ENCODE measurements around the gene EMP1.

EMP1 gene

DNA sequence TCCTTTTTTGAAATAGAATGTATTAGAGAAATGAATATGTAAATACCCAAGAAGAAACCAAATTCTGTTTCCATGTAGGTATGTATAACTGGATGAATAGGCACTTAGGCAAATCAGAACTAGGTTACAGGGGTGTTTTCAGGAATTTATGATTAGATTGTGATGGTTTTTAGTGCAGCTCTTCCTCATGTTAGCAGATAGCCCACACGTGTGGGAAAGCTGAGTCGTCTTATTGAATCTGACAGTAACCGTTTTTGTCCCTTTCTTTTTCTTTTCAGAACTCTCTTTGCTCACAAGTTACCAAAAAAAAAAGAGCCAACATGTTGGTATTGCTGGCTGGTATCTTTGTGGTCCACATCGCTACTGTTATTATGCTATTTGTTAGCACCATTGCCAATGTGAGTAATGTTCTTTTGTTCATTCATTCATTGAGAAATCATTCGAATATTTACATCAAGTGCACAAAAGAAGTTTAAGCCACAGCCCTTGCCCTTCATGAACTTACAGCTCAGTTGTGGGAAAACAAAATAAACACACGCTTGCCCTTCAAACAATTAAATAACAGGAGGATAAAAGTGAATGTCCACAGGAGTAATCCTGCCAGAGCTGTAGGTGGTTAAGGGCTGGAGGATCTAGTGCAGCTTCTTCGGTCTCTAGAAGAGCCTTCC lies 14.8 kb downstream of the EMP1 start:
- peaks cover 7% of the 10 kb centered on the region for H3K79me1 ChIP-seq (ENCODE audit: low read length)
- no peak overlapping the region for H2BK120ac ChIP-seq (ENCODE audit: insufficient read depth, low read length, poor library complexity)
- H2BK5ac ChIP-seq (ENCODE audit: low read depth, low read length, poor library complexity), result no peak overlapping the region
- H3K36me3 ChIP-seq (ENCODE audit: control insufficient read depth in 1 of 2, insufficient read depth in 2 of 2, low read length in 2 of 2), result no peaks in the 10 kb centered on the region
- H3K27me3 ChIP-seq (ENCODE audit: insufficient read depth, low read length), result no peaks in the 10 kb centered on the region
- no CpG with 5 or more reads among the region's 7 CpGs for WGBS (ENCODE audit: extremely low coverage, insufficient coverage, insufficient read length)
- H4K91ac ChIP-seq (ENCODE audit: low read depth, low read length), result no peak overlapping the region
- no peak for DNase-seq
- H3K4ac ChIP-seq (ENCODE audit: low read depth, low read length), result no peak overlapping the region
- no peak overlapping the region for H3K14ac ChIP-seq (ENCODE audit: low read length)
- H2AK5ac ChIP-seq (ENCODE audit: low read length), result no peak overlapping the region
- H3K18ac ChIP-seq (ENCODE audit: low read length), result no peak overlapping the region
- H3K9me3 ChIP-seq (ENCODE audit: insufficient read depth, low read depth, low read length), result no peaks in the 10 kb centered on the region
- H4K12ac ChIP-seq (ENCODE audit: low read depth, low read length), result no peak overlapping the region
- peaks cover 1% of the 10 kb centered on the region for H3K79me2 ChIP-seq (ENCODE audit: control insufficient read depth, insufficient read depth, low read length, poor library complexity)
- H2AFZ ChIP-seq (ENCODE audit: insufficient read depth, low read length, poor library complexity), result no peak overlapping the region
- no peak overlapping the region for H3K27ac ChIP-seq (ENCODE audit: low read depth, low read length)
- H4K8ac ChIP-seq (ENCODE audit: low read depth, low read length), result no peak overlapping the region
- H3K4me2 ChIP-seq (ENCODE audit: low read length), result no peak overlapping the region
- peaks cover 11 to 16% of the 10 kb centered on the region in 2 experiments for H3K4me1 ChIP-seq (ENCODE audit: control insufficient read depth in 1 of 2, insufficient read depth in 2 of 2, low read length in 2 of 2)
- no peak overlapping the region for H2BK12ac ChIP-seq (ENCODE audit: low read length)
- no peak overlapping the region for H3K23ac ChIP-seq (ENCODE audit: low read length)
- H3K9ac ChIP-seq (ENCODE audit: low read length), result no peak overlapping the region
- H3K4me3 ChIP-seq (ENCODE audit: low read depth, low read length), result no peak overlapping the region

- Histone ChIP-seq H2BK120ac (ENCODE audit: insufficient read depth, low read length, poor library complexity) (no peak overlapping the region), H3K79me1 (ENCODE audit: low read length) (peaks cover 5% of the 10 kb centered on the region), H3K9ac (ENCODE audit: low read length) (no peak overlapping the region), H3K79me2 (ENCODE audit: control insufficient read depth, insufficient read depth, low read length, poor library complexity) (peaks cover 1% of the 10 kb centered on the region), H2BK5ac (ENCODE audit: low read depth, low read length, poor library complexity) (no peak overlapping the region), H3K18ac (ENCODE audit: low read length) (no peak overlapping the region), H3K36me3 (ENCODE audit: control insufficient read depth in 1 of 2, insufficient read depth in 2 of 2, low read length in 2 of 2) (no peaks in the 10 kb centered on the region), H4K12ac (ENCODE audit: low read depth, low read length) (no peak overlapping the region), H3K9me3 (ENCODE audit: insufficient read depth, low read depth, low read length) (no peaks in the 10 kb centered on the region), H3K4ac (ENCODE audit: low read depth, low read length) (no peak overlapping the region), H4K91ac (ENCODE audit: low read depth, low read length) (no peak overlapping the region), H3K4me2 (ENCODE audit: low read length) (no peak overlapping the region), H3K27me3 (ENCODE audit: insufficient read depth, low read length) (no peaks in the 10 kb centered on the region), H4K8ac (ENCODE audit: low read depth, low read length) (peak overlapping the region; percentile 3), H2BK12ac (ENCODE audit: low read length) (peak overlapping the region; percentile 13), H3K23ac (ENCODE audit: low read length) (no peak overlapping the region), H3K4me3 (ENCODE audit: low read depth, low read length) (no peak overlapping the region), H2AFZ (ENCODE audit: insufficient read depth, low read length, poor library complexity) (peak overlapping the region; percentile 53), H3K14ac (ENCODE audit: low read length) (no peak overlapping the region), H2AK5ac (ENCODE audit: low read length) (no peak overlapping the region), H3K27ac (ENCODE audit: low read depth, low read length) (no peak overlapping the region), H3K4me1 (ENCODE audit: control insufficient read depth in 1 of 2, insufficient read depth in 2 of 2, low read length in 2 of 2) (peaks cover 9 to 13% of the 10 kb centered on the region in 2 experiments)
- no CpG with 5 or more reads among the region's 8 CpGs for WGBS (ENCODE audit: extremely low coverage, insufficient coverage, insufficient read length)
- peak; percentile 65 to 91 for DNase-seq
These were observed 15.5 kb downstream of the EMP1 start for GRCh38 chr12:13211859-13212664.

DNA sequence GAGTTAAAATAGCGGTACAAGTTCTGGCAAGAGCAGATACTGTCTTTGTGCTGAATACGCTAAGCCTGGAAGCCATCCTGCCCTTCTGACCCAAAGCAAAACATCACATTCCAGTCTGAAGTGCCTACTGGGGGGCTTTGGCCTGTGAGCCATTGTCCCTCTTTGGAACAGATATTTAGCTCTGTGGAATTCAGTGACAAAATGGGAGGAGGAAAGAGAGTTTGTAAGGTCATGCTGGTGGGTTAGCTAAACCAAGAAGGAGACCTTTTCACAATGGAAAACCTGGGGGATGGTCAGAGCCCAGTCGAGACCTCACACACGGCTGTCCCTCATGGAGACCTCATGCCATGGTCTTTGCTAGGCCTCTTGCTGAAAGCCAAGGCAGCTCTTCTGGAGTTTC lies 18.5 kb downstream of the EMP1 start:
- no peak overlapping the region for H4K12ac ChIP-seq (ENCODE audit: low read depth, low read length)
- H2AK5ac ChIP-seq (ENCODE audit: low read length), result no peak overlapping the region
- no peak overlapping the region for H2BK120ac ChIP-seq (ENCODE audit: insufficient read depth, low read length, poor library complexity)
- H4K91ac ChIP-seq (ENCODE audit: low read depth, low read length), result no peak overlapping the region
- no peak overlapping the region for H2BK12ac ChIP-seq (ENCODE audit: low read length)
- no peaks in the 10 kb centered on the region for H3K9me3 ChIP-seq (ENCODE audit: insufficient read depth, low read depth, low read length)
- no peak overlapping the region for H3K4ac ChIP-seq (ENCODE audit: low read depth, low read length)
- peaks cover 3 to 5% of the 10 kb centered on the region in 2 experiments for H3K4me1 ChIP-seq (ENCODE audit: control insufficient read depth in 1 of 2, insufficient read depth in 2 of 2, low read length in 2 of 2)
- no peak overlapping the region for H4K8ac ChIP-seq (ENCODE audit: low read depth, low read length)
- no peak overlapping the region for H3K9ac ChIP-seq (ENCODE audit: low read length)
- no peak overlapping the region for H2AFZ ChIP-seq (ENCODE audit: insufficient read depth, low read length, poor library complexity)
- H3K27me3 ChIP-seq (ENCODE audit: insufficient read depth, low read length), result no peaks in the 10 kb centered on the region
- no peak overlapping the region for H3K14ac ChIP-seq (ENCODE audit: low read length)
- no peaks in the 10 kb centered on the region for H3K36me3 ChIP-seq (ENCODE audit: control insufficient read depth in 1 of 2, insufficient read depth in 2 of 2, low read length in 2 of 2)
- no peak overlapping the region for H3K27ac ChIP-seq (ENCODE audit: low read depth, low read length)
- no peak for DNase-seq
- H2BK5ac ChIP-seq (ENCODE audit: low read depth, low read length, poor library complexity), result no peak overlapping the region
- no peaks in the 10 kb centered on the region for H3K79me1 ChIP-seq (ENCODE audit: low read length)
- no peak overlapping the region for H3K23ac ChIP-seq (ENCODE audit: low read length)
- no peak overlapping the region for H3K18ac ChIP-seq (ENCODE audit: low read length)
- no CpG with 5 or more reads among the region's 4 CpGs for whole genome bisulfite sequencing (ENCODE audit: extremely low coverage, insufficient coverage, insufficient read length)
- H3K4me2 ChIP-seq (ENCODE audit: low read length), result no peak overlapping the region
- H3K4me3 ChIP-seq (ENCODE audit: low read depth, low read length), result no peak overlapping the region
- H3K79me2 ChIP-seq (ENCODE audit: control insufficient read depth, insufficient read depth, low read length, poor library complexity), result no peaks in the 10 kb centered on the region

DNA sequence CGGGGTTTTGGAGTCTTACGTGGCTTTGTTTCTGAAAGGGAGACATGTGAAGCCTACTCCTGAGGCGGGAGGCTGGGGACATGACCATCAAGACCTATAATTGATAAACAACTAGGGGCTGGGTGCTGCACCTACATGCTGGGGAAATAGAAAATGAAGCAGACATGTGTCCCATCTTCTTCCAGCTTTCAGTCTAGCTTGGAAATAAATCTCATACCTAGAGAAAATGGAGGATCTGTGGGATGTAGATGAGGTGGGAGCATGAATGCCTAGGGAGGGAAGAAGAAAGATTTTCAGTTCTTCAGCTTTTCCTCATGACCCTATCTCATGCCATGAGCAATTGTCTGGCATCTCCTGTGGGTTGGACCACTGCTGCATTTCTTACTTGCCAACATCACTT lies 22.1 kb downstream of the EMP1 start:
- no peak overlapping the region for H2AK5ac ChIP-seq (ENCODE audit: low read length)
- H2BK5ac ChIP-seq (ENCODE audit: low read depth, low read length, poor library complexity), result no peak overlapping the region
- H2BK120ac ChIP-seq (ENCODE audit: insufficient read depth, low read length, poor library complexity), result no peak overlapping the region
- H2BK12ac ChIP-seq (ENCODE audit: low read length), result no peak overlapping the region
- no peak overlapping the region for H2AFZ ChIP-seq (ENCODE audit: insufficient read depth, low read length, poor library complexity)
- no peak overlapping the region for H4K91ac ChIP-seq (ENCODE audit: low read depth, low read length)
- no peak overlapping the region for H3K14ac ChIP-seq (ENCODE audit: low read length)
- H3K4me1 ChIP-seq (ENCODE audit: control insufficient read depth in 1 of 2, insufficient read depth in 2 of 2, low read length in 2 of 2), result peaks cover 5% of the 10 kb centered on the region in 2 experiments
- no peak overlapping the region for H3K18ac ChIP-seq (ENCODE audit: low read length)
- no peaks in the 10 kb centered on the region for H3K79me2 ChIP-seq (ENCODE audit: control insufficient read depth, insufficient read depth, low read length, poor library complexity)
- H3K4me2 ChIP-seq (ENCODE audit: low read length), result no peak overlapping the region
- H3K23ac ChIP-seq (ENCODE audit: low read length), result no peak overlapping the region
- H3K4ac ChIP-seq (ENCODE audit: low read depth, low read length), result no peak overlapping the region
- DNase-seq, result no peak
- H3K9ac ChIP-seq (ENCODE audit: low read length), result no peak overlapping the region
- H4K12ac ChIP-seq (ENCODE audit: low read depth, low read length), result no peak overlapping the region
- no peaks in the 10 kb centered on the region for H3K79me1 ChIP-seq (ENCODE audit: low read length)
- H3K27ac ChIP-seq (ENCODE audit: low read depth, low read length), result no peak overlapping the region
- no peak overlapping the region for H3K4me3 ChIP-seq (ENCODE audit: low read depth, low read length)
- no CpG with 5 or more reads among the region's 3 CpGs for WGBS (ENCODE audit: extremely low coverage, insufficient coverage, insufficient read length)
- no peaks in the 10 kb centered on the region for H3K27me3 ChIP-seq (ENCODE audit: insufficient read depth, low read length)
- H3K36me3 ChIP-seq (ENCODE audit: control insufficient read depth in 1 of 2, insufficient read depth in 2 of 2, low read length in 2 of 2), result no peaks in the 10 kb centered on the region
- no peak overlapping the region for H4K8ac ChIP-seq (ENCODE audit: low read depth, low read length)
- no peaks in the 10 kb centered on the region for H3K9me3 ChIP-seq (ENCODE audit: insufficient read depth, low read depth, low read length)
